ENCODE data around the gene PRIM2.
"Not testable (repeated sequence)": the region's sequence is repeated elsewhere in the genome, so short reads cannot be mapped to it uniquely, and the experiment has no call there.

PRIM2 gene

GRCh38 chr6:57365076-57365583 is 47.7 kb downstream of the PRIM2 start:
- DNase-seq (ENCODE audit: low spot score) = not testable (repeated sequence)

GRCh38 chr6:57368965-57369731 is 51.7 kb downstream of the PRIM2 start:
- not testable (repeated sequence) for DNase-seq (ENCODE audit: low spot score)

- DNase-seq (ENCODE audit: low spot score) = not testable (repeated sequence)
These were observed 54.3 kb downstream of the PRIM2 start for GRCh38 chr6:57371779-57372178.

GRCh38 chr6:57374764-57375163 is 57.3 kb downstream of the PRIM2 start:
- not testable (repeated sequence) for DNase-seq (ENCODE audit: low spot score)

GRCh38 chr6:57376083-57376482 is 58.7 kb downstream of the PRIM2 start:
- DNase-seq (ENCODE audit: low spot score) = not testable (repeated sequence)

GRCh38 chr6:57389038-57389592 is 71.7 kb downstream of the PRIM2 start:
- not testable (repeated sequence) for DNase-seq (ENCODE audit: low spot score)

- not testable (repeated sequence) for DNase-seq (ENCODE audit: low spot score)
These were observed 73.4 kb downstream of the PRIM2 start for GRCh38 chr6:57390818-57391217.

GRCh38 chr6:57392047-57392446 is 74.6 kb downstream of the PRIM2 start:
- not testable (repeated sequence) for DNase-seq (ENCODE audit: low spot score)

GRCh38 chr6:57419341-57419740 is 101.9 kb downstream of the PRIM2 start:
- not testable (repeated sequence) for DNase-seq (ENCODE audit: low spot score)

GRCh38 chr6:57421503-57421902 is 104.1 kb downstream of the PRIM2 start:
- no peak for DNase-seq (ENCODE audit: low spot score)

- no peak for DNase-seq (ENCODE audit: low spot score)
These were observed 106.0 kb downstream of the PRIM2 start for GRCh38 chr6:57423468-57423867.

- not testable (repeated sequence) for DNase-seq (ENCODE audit: low spot score)
These were observed 114.3 kb downstream of the PRIM2 start for GRCh38 chr6:57431742-57432141.

GRCh38 chr6:57432157-57432556 is 114.7 kb downstream of the PRIM2 start:
- DNase-seq (ENCODE audit: low spot score) = no peak

- no peak for DNase-seq (ENCODE audit: low spot score)
These were observed 115.7 kb downstream of the PRIM2 start for GRCh38 chr6:57432919-57433684.

- DNase-seq (ENCODE audit: low spot score) = not testable (repeated sequence)
These were observed 116.4 kb downstream of the PRIM2 start for GRCh38 chr6:57433790-57434189.

- DNase-seq (ENCODE audit: low spot score) = no peak
These were observed 117.5 kb downstream of the PRIM2 start for GRCh38 chr6:57434944-57435343.

GRCh38 chr6:57435475-57436160 is 118.2 kb downstream of the PRIM2 start:
- no peak for DNase-seq (ENCODE audit: low spot score)

GRCh38 chr6:57440735-57441134 is 123.3 kb downstream of the PRIM2 start:
- DNase-seq (ENCODE audit: low spot score) = not testable (repeated sequence)

GRCh38 chr6:57442133-57442532 is 124.7 kb downstream of the PRIM2 start:
- DNase-seq (ENCODE audit: low spot score) = not testable (repeated sequence)

- DNase-seq (ENCODE audit: low spot score) = not testable (repeated sequence)
These were observed 125.8 kb downstream of the PRIM2 start for GRCh38 chr6:57443181-57443580.

GRCh38 chr6:57444787-57445186 is 127.4 kb downstream of the PRIM2 start:
- DNase-seq (ENCODE audit: low spot score) = not testable (repeated sequence)

GRCh38 chr6:57445379-57445778 is 127.9 kb downstream of the PRIM2 start:
- not testable (repeated sequence) for DNase-seq (ENCODE audit: low spot score)
